ENCODE data around the gene ASIC4.

Gene ASIC4

DNA sequence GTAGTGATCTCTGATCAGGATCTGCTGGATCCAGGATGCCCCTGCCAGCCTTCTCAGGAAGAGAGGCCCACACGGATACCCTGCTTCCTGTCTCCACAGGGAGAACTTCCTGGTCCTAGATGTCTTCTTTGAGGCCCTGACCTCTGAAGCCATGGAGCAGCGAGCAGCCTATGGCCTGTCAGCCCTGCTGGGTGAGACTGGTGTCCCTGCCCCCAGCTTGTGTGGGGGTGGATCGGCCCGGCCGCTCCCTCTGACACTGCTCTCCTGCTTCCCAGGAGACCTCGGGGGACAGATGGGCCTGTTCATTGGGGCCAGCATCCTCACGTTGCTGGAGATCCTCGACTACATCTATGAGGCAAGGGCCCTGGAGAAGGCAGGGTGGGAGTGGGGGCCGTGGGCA lies 22.7 kb downstream of the ASIC4 start:
- DNase-seq (ENCODE audit: low read depth) = no peak

- no peak for DNase-seq (ENCODE audit: low read depth)
Measured at GRCh38 chr2:219537657-219538488, 23.6 kb downstream of the ASIC4 start.

DNA sequence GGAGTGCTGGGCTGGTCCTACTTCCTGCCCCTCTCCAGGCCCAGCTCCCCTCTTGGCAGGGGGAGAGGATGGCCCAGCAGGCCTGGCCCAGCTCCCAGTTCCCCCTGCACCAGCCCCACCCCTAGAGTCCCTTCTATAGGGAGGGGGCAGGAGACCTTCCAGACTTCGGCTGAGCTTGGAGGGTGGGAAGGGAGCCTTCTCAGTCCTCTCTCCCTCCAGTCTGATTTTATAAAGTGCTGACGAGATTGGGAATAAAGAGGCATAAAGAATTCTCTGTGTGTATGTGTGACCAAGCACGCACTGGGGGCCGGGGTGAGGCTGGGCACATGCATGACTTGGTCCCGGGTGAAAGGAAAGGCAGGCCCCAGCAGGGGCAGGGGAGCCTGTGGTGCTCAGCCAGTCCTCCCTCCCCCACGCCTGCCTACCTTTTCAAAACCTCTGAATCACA lies 24.2 kb downstream of the ASIC4 start:
- no peak for DNase-seq (ENCODE audit: low read depth)

GRCh38 chr2:219538956-219539788 lies 24.9 kb downstream of the ASIC4 start:
- no peak for DNase-seq (ENCODE audit: low read depth)

- DNase-seq (ENCODE audit: low read depth) = no peak
Measured at GRCh38 chr2:219539926-219540678, 25.8 kb downstream of the ASIC4 start.

- DNase-seq (ENCODE audit: low read depth) = no peak
Measured at GRCh38 chr2:219540784-219541504, 26.7 kb downstream of the ASIC4 start.

DNA sequence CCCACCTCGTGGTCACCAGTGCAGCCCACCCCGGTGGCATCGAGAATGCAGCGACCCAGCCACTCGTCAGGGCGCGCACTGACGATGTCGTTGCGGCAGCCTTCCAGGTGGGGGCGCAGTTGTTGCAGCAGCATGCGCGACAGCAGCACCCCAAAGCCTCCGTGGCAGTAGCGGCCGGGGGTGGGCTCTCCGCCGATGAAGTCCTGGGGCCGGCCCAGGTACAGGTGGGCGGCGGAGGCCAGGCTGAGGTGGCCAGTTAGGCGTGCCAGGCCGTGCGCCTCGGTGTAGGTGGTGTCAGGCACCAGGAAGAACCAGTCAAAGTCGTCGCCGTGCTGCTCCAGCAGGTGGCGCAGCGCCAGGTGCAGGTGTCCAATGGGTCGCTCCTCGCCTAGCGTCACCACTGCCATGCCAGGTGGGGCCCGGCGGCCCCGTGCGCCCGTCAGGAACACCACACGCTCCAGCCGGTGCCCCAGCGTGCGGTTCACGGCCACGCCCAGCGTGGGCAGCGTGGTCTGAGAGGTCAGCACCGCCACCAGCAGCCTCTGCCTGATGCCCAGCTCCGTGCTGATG lies 27.4 kb downstream of the ASIC4 start:
- DNase-seq (ENCODE audit: low read depth) = no peak

DNA sequence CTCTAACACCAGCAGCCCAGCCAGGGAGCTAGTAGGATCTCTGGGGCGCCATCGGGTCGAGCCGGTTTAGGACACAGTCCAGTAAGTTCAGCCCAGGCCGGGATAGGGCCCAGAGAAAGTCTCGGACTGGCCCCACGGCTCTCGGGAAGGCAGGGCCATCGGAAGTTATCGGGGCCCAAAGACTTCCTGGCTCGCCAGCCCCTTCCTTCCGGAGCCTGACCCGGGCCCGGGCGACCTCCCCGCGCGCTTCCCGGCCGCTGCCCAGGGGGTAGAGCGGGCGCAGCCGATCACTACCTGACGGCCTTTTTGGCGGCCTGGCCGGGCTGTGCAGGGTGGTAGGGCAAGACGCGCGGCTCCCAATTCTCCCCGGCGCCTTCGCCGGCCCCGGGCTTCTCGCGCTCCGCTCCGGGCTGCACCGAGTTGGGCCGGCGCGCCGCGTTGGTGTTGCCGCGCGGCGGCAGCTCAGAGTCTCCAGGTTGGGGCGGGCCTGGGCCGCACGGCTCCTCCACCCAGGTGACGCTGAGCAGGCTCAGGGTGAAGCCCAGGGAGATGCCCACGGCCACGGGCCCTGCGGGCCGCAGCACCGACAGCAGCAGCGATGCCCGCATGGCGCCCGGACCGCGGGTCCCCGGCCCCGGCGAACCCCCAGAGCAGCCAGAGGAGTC lies 28.8 kb downstream of the ASIC4 start:
- no peak for DNase-seq (ENCODE audit: low read depth)

GRCh38 chr2:219543596-219544358 lies 29.5 kb downstream of the ASIC4 start, which contains the start of the genes CHPF and TMEM198:
Gene CHPF (minus strand): TSS chr2:219543809. CDS start chr2:219543538, 271 bp downstream.
Gene TMEM198 (plus strand): TSS chr2:219544028. CDS start chr2:219544728, 700 bp downstream.
- DNase-seq (ENCODE audit: low read depth) = peak; percentile 83

DNA sequence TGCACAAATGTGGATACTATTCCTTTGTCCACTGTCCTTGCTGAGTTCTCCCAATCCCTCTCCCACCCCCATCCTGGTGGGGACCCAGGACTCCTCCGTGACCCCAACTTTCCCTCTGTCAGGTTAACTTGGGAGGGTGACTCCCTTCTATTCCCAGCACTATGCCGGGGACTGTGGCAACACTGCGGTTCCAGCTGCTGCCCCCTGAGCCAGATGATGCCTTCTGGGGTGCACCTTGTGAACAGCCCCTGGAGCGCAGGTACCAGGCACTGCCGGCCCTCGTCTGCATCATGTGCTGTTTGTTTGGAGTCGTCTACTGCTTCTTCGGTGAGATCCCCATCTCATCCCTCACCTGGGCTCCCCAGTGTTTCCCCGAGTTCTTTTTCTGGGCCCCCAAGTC lies 30.3 kb downstream of the ASIC4 start:
- no peak for DNase-seq (ENCODE audit: low read depth)

- no peak for DNase-seq (ENCODE audit: low read depth)
Measured at GRCh38 chr2:219545295-219545942, 31.1 kb downstream of the ASIC4 start.

DNA sequence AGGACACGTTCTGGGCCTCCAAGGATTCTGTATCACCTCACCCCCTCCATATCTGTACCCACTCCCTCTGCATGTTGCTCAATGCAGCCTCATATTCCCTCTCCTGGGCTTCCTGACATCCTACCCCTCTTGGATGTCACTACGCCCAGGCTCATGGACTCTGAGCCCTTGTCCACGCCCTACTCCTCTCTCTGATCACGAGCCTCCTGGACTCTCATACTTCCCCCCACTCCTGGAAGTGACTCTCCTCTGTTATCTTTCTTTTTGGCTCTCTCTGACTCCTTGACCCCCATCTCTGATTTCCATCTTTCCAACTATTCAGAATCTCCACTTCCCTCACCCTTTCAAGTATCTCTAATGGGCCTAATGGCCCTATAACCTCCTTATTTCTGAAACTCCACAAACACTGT lies 31.7 kb downstream of the ASIC4 start:
- DNase-seq (ENCODE audit: low read depth) = no peak

DNA sequence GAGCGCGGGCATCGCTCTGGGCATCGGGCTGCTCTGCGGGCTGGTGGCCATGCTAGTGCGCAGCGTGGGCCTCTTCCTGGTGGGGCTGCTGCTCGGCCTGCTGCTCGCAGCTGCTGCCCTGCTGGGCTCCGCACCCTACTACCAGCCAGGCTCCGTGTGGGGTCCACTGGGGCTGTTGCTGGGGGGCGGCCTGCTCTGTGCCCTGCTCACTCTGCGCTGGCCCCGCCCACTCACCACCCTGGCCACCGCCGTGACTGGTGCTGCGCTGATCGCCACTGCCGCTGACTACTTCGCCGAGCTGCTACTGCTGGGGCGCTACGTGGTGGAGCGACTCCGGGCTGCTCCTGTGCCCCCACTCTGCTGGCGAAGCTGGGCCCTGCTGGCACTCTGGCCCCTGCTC lies 33.3 kb downstream of the ASIC4 start:
- no peak for DNase-seq (ENCODE audit: low read depth)

DNA sequence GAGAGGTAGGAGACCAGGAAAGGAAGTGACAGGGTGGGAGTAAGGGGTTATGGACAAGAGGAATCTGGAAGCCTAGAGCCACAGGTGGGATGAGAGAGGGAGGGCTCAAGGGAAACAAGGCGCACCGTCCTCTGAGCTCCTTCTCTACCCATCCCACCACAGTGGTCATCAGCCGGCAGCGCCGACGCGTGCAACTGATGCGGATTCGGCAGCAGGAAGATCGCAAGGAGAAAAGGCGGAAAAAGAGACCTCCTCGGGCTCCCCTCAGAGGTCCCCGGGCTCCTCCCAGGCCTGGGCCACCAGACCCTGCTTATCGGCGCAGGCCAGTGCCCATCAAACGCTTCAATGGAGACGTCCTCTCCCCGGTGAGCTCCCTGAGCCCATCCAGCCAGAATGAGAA lies 34.7 kb downstream of the ASIC4 start:
- DNase-seq (ENCODE audit: low read depth) = no peak

DNA sequence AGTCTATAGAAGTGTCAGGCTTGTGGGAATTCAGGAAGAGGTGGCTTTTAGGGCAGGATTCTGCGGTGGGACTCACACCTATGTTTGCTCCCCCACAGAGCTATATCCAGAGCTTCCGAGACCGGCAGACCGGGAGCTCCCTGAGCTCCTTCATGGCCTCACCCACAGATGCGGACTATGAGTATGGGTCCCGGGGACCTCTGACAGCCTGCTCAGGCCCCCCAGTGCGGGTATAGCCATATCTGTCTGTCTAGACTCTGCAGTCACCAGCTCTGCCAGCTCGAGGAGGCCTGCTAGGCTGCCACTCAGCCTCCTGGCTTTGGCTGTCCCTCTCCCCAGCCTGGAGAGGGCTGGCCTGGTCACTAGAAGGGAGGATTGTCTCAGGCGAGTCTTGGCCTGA lies 35.3 kb downstream of the ASIC4 start:
- no peak for DNase-seq (ENCODE audit: low read depth)

DNA sequence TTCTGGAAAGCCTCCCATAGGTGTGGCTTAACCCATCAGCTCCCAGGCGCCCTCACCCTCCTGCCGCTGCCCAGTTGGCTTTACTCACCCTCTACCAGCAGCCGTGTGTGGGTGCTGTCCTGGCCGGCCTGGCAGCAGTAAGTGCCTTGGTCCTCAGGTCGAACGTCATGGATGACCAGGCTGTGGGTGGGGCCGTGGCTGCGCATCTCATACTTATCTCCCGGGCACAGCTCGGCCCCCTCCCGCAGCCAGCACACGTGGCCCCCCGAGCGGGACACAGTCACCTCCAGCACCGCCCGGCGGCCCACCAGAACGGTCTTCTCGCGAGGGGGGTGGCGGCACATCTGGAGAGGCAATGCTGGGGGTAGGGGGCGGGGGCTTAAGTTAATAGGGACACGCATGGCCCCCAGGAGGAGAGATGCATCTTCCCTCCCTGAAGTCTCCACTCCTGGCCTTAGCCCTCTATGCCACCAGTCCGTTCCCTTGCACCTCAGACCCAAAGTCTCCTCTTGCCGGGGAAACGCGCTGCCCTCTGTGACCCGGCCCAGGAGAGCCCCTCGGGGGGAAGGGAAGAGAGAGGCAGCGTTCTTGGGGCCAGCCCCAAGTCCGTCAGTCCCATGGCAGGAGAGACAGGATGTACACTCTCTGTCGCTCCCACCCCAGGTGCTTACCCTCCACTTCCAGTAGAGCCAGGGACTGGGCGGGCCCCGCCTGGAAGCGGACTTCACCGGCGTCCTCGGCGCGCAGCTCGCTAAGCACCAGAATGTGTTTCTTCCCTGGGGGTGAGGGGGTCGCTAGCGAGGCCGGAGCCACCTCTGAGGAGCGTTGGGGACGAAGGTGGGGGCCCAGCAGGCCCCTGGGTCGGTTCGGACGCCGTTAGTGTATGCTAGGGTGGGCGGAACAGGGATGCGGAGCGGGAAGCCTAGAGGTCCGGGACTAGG lies 37.4 kb downstream of the ASIC4 start:
- DNase-seq (ENCODE audit: low read depth) = no peak

DNA sequence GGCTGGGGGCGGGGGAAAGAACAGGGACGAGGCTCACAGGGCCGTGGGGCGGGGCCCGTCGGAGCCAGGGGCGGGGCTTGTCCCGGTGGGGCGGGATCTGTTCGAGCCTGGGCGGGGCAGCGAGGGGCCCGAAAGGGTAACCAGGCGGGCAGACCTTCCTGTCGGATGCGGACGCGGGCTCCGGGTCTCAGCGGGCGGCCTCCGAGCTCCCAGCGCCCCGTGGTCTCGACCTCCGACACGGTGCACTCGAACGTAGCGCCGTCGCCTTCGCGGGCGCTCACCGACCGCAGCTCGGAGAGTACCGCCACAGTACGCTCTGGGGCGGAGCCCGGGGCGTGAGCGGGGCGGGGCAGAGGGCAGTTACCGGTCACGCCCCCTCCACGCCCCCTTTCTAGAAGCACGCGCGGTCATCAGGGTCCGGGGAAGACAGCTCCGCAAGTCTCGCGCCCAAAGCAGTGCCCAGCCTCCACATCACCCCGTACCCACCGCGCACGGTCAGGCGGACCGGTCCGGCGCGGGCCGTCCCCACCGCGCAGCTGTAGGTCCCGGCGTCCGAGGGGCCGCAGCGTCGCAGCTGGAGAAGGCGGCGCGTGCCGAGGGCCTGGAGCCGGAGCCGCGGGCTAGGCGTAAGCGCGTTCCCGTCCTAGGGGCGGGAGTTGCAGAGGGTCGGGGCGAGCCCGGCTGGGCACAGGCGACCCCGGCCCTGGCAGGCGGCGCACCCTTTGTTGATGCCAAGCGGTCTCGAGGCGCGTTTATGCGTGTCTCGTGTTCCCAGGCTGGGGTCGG lies 38.3 kb downstream of the ASIC4 start:
- DNase-seq (ENCODE audit: low read depth) = no peak

GRCh38 chr2:219553168-219553417 lies 38.8 kb downstream of the ASIC4 start:
- DNase-seq (ENCODE audit: low read depth) = no peak
